HL-60 (cell line): Measurements from ENCODE around the gene ITGA3.

Experiments
- CTCF ChIP-seq: IDR thresholded peaks from one replicate; pipeline ENCODE4 v1.5.1; 2011; ENCODE audit warnings: low read length, control low read depth, inconsistent platforms; ENCODE audit not compliant: insufficient read depth
- GABPA ChIP-seq: IDR thresholded peaks from 2 replicates; pipeline ENCODE4 v1.6.1; 2012; ENCODE audit warnings: low read depth
- REST ChIP-seq: IDR thresholded peaks from 2 replicates; pipeline ENCODE4 v1.6.1; 2012; ENCODE audit warnings: low read depth; ENCODE audit not compliant: insufficient replicate concordance

DNA sequence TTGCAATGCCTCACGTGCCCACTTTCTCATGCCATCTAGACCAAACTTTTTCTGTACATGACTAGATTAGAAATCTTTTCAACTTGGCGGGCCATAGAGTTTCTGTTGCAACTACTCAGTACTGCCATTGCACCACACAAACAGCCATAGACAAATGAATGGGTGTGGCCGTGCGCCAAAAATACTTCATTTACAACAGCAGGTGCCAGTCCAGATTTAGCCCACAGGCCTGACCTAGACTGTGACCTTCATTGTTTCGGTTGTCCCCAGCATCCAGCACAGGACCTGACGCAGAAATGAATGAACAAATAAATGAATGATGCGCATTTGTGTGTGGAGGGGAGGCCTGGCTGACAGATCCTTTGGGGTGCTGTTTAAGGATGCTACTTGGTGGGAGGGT lies 24.9 kb downstream of the ITGA3 start:
- TF ChIP-seq CTCF = no peak
- TF ChIP-seq GABPA = no peak
- TF ChIP-seq REST = no peak
